HPDE6-E6E7 (cell line): Measurements from ENCODE around the gene APMAP.

Source experiments
- DNase-seq: peaks from one replicate; pipeline ENCODE4 v3.0.0; 2011; ENCODE audit warnings: missing footprints; ENCODE audit errors: extremely low spot score

Gene APMAP

GRCh38 chr20:24966317-24967012, 26.1 kb downstream of the APMAP start:
- no peak for DNase-seq

- DNase-seq: no peak
These were observed 27.3 kb downstream of the APMAP start for GRCh38 chr20:24965065-24965919.

GRCh38 chr20:24964506-24964840, 28.1 kb downstream of the APMAP start:
- no peak for DNase-seq

- no peak for DNase-seq
These were observed 28.7 kb downstream of the APMAP start for GRCh38 chr20:24963672-24964505.

GRCh38 chr20:24962510-24962909, 30.0 kb downstream of the APMAP start:
- DNase-seq: no peak

GRCh38 chr20:24962182-24962492, 30.4 kb downstream of the APMAP start:
- no peak for DNase-seq

GRCh38 chr20:24961384-24962181, 31.0 kb downstream of the APMAP start:
- DNase-seq: no peak

- DNase-seq: no peak
These were observed 31.7 kb downstream of the APMAP start for GRCh38 chr20:24960861-24961260.

GRCh38 chr20:24960302-24960801, 32.2 kb downstream of the APMAP start:
- no peak for DNase-seq

- DNase-seq: no peak
These were observed 32.8 kb downstream of the APMAP start for GRCh38 chr20:24959591-24960301.

- DNase-seq: no peak
These were observed 33.8 kb downstream of the APMAP start for GRCh38 chr20:24958506-24959385.

- no peak for DNase-seq
These were observed 35.1 kb downstream of the APMAP start for GRCh38 chr20:24957326-24958016.

- no peak for DNase-seq
These were observed 36.3 kb downstream of the APMAP start for GRCh38 chr20:24956001-24956841.

GRCh38 chr20:24955045-24955444, 37.5 kb downstream of the APMAP start:
- DNase-seq: no peak

- no peak for DNase-seq
These were observed 38.0 kb downstream of the APMAP start for GRCh38 chr20:24954566-24954965.

- DNase-seq: no peak
These were observed 38.4 kb downstream of the APMAP start for GRCh38 chr20:24954151-24954550.

GRCh38 chr20:24953621-24954133, 38.9 kb downstream of the APMAP start:
- DNase-seq: no peak

GRCh38 chr20:24953209-24953575, 39.4 kb downstream of the APMAP start:
- no peak for DNase-seq
